HUES48 (cell line): ENCODE results near the gene RMRP.

Source experiments
- H3K27ac ChIP-seq: one replicate; pipeline ENCODE4 v1.7.0; 2013; ENCODE audit warnings: low read depth, low read length, inconsistent platforms
- H3K27me3 ChIP-seq: 2 replicates; pipeline ENCODE4 v1.6.1; 2013; ENCODE audit warnings: mild to moderate bottlenecking, low read length; ENCODE audit not compliant: control insufficient read depth, insufficient read depth
- H3K36me3 ChIP-seq: 2 replicates; pipeline ENCODE4 v1.6.1; 2013; ENCODE audit warnings: low read length; ENCODE audit not compliant: control insufficient read depth, insufficient read depth
- H3K4me1 ChIP-seq: 2 replicates; pipeline ENCODE4 v1.6.1; 2013; ENCODE audit warnings: mild to moderate bottlenecking, low read length; ENCODE audit not compliant: control insufficient read depth, insufficient read depth
- H3K4me3 ChIP-seq: 2 replicates; pipeline ENCODE4 v1.5.1; 2013; ENCODE audit warnings: mild to moderate bottlenecking, low read depth, low read length
- H3K9ac ChIP-seq: 2 replicates; pipeline ENCODE4 v1.6.1; 2013; ENCODE audit warnings: mild to moderate bottlenecking, low read depth, low read length, moderate library complexity
- H3K9me3 ChIP-seq: 2 replicates; pipeline ENCODE4 v1.6.1; 2013; ENCODE audit warnings: low read length; ENCODE audit not compliant: control insufficient read depth, insufficient read depth

Gene RMRP

GRCh38 chr9:35662437-35662836 is 4.6 kb upstream of the RMRP start:
- Histone ChIP-seq H3K9me3 (no peaks in the 10 kb centered on the region), H3K9ac (no peak overlapping the region), H3K36me3 (peaks cover 37% of the 10 kb centered on the region), H3K4me1 (peaks cover 16% of the 10 kb centered on the region), H3K27me3 (no peaks in the 10 kb centered on the region), H3K4me3 (no peak overlapping the region), H3K27ac (no peak overlapping the region)

GRCh38 chr9:35661756-35662350 is 4.0 kb upstream of the RMRP start:
- H3K27ac ChIP-seq: peak overlapping the region; percentile 18
- no peak overlapping the region for H3K9ac ChIP-seq

GRCh38 chr9:35660966-35661415 is 3.2 kb upstream of the RMRP start:
- H3K27ac ChIP-seq: peak overlapping the region; percentile 54
- no peaks in the 10 kb centered on the region for H3K9me3 ChIP-seq
- no peak overlapping the region for H3K9ac ChIP-seq
- H3K4me1 ChIP-seq: peaks cover 20% of the 10 kb centered on the region
- no peak overlapping the region for H3K4me3 ChIP-seq
- H3K36me3 ChIP-seq: peaks cover 37% of the 10 kb centered on the region
- 0 out of 2 replicates have a peak, but pooled peaks cover 7% of the 10 kb centered on the region for H3K27me3 ChIP-seq

More at GRCh38 chr9:35661756-35662350, 4.0 kb upstream of the RMRP start:
- H3K4me1 ChIP-seq: peaks cover 19% of the 10 kb centered on the region
- no peak overlapping the region for H3K4me3 ChIP-seq
- H3K9me3 ChIP-seq: no peaks in the 10 kb centered on the region
- 0 out of 2 replicates have a peak, but pooled peaks cover 3% of the 10 kb centered on the region for H3K27me3 ChIP-seq
- peaks cover 37% of the 10 kb centered on the region for H3K36me3 ChIP-seq

- Histone ChIP-seq H3K9me3 (no peaks in the 10 kb centered on the region), H3K27ac (peak overlapping the region; percentile 99), H3K4me3 (peak overlapping the region; percentile 92), H3K36me3 (peaks cover 37% of the 10 kb centered on the region), H3K9ac (no peak overlapping the region), H3K27me3 (0 out of 2 replicates have a peak, but pooled peaks cover 8% of the 10 kb centered on the region), H3K4me1 (peaks cover 15% of the 10 kb centered on the region)
Observed at GRCh38 chr9:35659340-35659739, 1.5 kb upstream of the RMRP start.

- H3K9me3 ChIP-seq: no peaks in the 10 kb centered on the region
- peaks cover 37% of the 10 kb centered on the region for H3K36me3 ChIP-seq
- H3K27me3 ChIP-seq: 0 out of 2 replicates have a peak, but pooled peaks cover 8% of the 10 kb centered on the region
- peak overlapping the region; percentile 97 for H3K9ac ChIP-seq
- peak overlapping the region; percentile 92 for H3K4me3 ChIP-seq
- H3K4me1 ChIP-seq: peaks cover 10% of the 10 kb centered on the region
- H3K27ac ChIP-seq: peak overlapping the region; percentile 99
Observed at GRCh38 chr9:35658968-35659220, 1.1 kb upstream of the RMRP start.

- peaks cover 10% of the 10 kb centered on the region for H3K4me1 ChIP-seq
- peak within 1 kb of the TSS; percentile 97 for H3K9ac ChIP-seq
- peaks cover 34% of the 10 kb centered on the region for H3K36me3 ChIP-seq
- peak within 1 kb of the TSS; percentile 99 for H3K27ac ChIP-seq
- peak within 1 kb of the TSS; percentile 92 for H3K4me3 ChIP-seq
- no peaks in the 10 kb centered on the region for H3K9me3 ChIP-seq
- H3K27me3 ChIP-seq: 0 out of 2 replicates have a peak, but pooled peaks cover 8% of the 10 kb centered on the region
Observed at GRCh38 chr9:35658137-35658967, 533 bp upstream of the RMRP start, which contains the start of gene CCDC107. Gene CCDC107, plus strand, starts transcription at chr9:35658292. Its CDS starts 88 bp downstream, at chr9:35658380.

GRCh38 chr9:35656831-35657545 is 831 bp downstream of the RMRP start:
- Histone ChIP-seq H3K9ac (peak overlapping the region; percentile 97), H3K4me1 (peaks cover 10% of the 10 kb centered on the region), H3K36me3 (peaks cover 21% of the 10 kb centered on the region), H3K9me3 (no peaks in the 10 kb centered on the region), H3K27me3 (0 out of 2 replicates have a peak, but pooled peaks cover 8% of the 10 kb centered on the region), H3K4me3 (peak overlapping the region; percentile 92), H3K27ac (peak overlapping the region; percentile 99)

- Histone ChIP-seq H3K27me3 (0 out of 2 replicates have a peak, but pooled peaks cover 8% of the 10 kb centered on the region), H3K9ac (no peak overlapping the region), H3K9me3 (no peaks in the 10 kb centered on the region), H3K27ac (no peak overlapping the region), H3K4me1 (peaks cover 12% of the 10 kb centered on the region), H3K36me3 (peaks cover 14% of the 10 kb centered on the region), H3K4me3 (no peak overlapping the region)
Observed at GRCh38 chr9:35656348-35656747, 1.5 kb downstream of the RMRP start.

- Histone ChIP-seq H3K4me1 (peaks cover 21% of the 10 kb centered on the region; the same call in 1 of the 2 replicates), H3K36me3 (no peaks in the 10 kb centered on the region), H3K9ac (no peak overlapping the region), H3K27ac (no peak overlapping the region), H3K4me3 (no peak overlapping the region), H3K9me3 (no peaks in the 10 kb centered on the region), H3K27me3 (0 out of 2 replicates have a peak, but pooled peaks cover 8% of the 10 kb centered on the region)
Observed at GRCh38 chr9:35653611-35654010, 4.2 kb downstream of the RMRP start.

GRCh38 chr9:35652829-35653209 is 5.0 kb downstream of the RMRP start:
- Histone ChIP-seq H3K4me1 (peaks cover 21% of the 10 kb centered on the region; the same call in 1 of the 2 replicates), H3K9me3 (no peaks in the 10 kb centered on the region), H3K4me3 (no peak overlapping the region), H3K9ac (no peak overlapping the region), H3K36me3 (no peaks in the 10 kb centered on the region), H3K27ac (no peak overlapping the region), H3K27me3 (0 out of 2 replicates have a peak, but pooled peaks cover 8% of the 10 kb centered on the region)
